GM12873 (cell line): ENCODE results near the gene SLC12A7.

Experiments
- TF ChIP-seq, protein P1 (sequence below): IDR thresholded peaks from 2 replicates; pipeline ENCODE4 v1.5.1; 2012; ENCODE audit warnings: low read depth, mild to moderate bottlenecking, moderate library complexity, low read length, control low read depth; ENCODE audit not compliant: insufficient read depth; ENCODE audit errors: missing control alignments

SLC12A7 gene

GRCh38 chr5:1093361-1093760 is 18.5 kb downstream of the SLC12A7 start:
- TF ChIP-seq, protein P1, sequence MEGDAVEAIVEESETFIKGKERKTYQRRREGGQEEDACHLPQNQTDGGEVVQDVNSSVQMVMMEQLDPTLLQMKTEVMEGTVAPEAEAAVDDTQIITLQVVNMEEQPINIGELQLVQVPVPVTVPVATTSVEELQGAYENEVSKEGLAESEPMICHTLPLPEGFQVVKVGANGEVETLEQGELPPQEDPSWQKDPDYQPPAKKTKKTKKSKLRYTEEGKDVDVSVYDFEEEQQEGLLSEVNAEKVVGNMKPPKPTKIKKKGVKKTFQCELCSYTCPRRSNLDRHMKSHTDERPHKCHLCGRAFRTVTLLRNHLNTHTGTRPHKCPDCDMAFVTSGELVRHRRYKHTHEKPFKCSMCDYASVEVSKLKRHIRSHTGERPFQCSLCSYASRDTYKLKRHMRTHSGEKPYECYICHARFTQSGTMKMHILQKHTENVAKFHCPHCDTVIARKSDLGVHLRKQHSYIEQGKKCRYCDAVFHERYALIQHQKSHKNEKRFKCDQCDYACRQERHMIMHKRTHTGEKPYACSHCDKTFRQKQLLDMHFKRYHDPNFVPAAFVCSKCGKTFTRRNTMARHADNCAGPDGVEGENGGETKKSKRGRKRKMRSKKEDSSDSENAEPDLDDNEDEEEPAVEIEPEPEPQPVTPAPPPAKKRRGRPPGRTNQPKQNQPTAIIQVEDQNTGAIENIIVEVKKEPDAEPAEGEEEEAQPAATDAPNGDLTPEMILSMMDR = no peak

DNA sequence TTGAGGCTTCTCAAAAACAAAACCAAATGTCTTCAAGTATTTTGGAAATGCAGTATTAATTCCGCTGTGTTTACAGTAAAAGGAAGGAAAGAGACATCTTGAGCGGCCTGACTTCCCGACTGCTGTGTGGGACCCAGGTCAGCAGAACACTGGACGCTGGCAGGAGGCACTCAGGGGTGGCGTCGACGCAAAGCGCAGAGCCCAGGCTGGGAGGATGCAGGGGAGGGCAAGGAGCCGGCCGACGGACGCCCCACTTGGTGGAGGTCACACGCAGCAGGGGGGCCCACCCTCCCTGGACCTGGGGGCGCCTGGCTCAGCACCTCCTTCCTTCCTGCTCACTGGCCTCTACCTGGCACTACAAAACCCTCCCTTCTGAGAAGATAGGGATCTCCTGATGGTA is 19.7 kb downstream of the SLC12A7 start:
- TF ChIP-seq, protein P1 = no peak

- TF ChIP-seq, protein P1 = no peak
Measured at GRCh38 chr5:1091632-1092031, 20.2 kb downstream of the SLC12A7 start.

DNA sequence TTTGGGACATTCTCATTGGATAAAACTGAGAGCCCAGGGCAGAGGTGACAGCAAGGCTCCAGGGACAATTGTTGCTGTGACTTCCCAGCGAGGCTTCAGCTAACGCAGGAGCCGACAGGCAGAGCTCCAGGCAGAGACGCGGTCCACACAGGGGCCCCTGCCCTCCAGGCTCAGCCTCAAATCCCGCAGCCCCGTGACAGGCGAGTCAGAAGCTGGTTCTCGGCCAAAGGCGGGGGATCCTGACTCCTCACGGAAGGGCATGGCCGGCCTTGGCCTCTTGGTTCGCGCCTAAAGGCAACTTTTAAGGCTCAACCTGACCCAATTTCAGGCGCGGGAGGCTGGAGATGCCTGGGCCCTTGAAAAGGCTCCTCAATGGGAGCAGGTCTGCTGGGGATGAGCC is 21.3 kb downstream of the SLC12A7 start:
- TF ChIP-seq, protein P1 = no peak

DNA sequence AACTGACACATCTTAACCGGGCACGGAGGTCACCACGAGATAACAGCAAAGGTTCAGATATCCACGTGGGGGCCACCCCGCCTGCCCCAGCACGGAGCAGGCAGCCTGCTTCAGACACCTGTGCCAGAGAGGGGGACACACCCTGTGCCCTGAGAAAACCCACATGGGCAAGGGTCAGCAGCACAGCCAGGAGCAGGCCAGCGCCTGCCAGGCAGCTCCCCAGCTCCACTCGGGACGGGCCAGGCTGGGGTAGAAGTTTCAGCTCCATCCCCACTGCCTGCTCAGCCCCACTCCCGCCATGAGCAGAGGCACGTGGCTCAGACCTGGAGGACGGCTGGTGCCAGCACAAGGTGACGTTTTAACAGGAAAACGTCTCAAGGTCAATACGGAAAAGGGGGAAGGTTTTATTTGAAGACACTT is 22.2 kb downstream of the SLC12A7 start:
- TF ChIP-seq, protein P1 = no peak

- TF ChIP-seq, protein P1 = no peak
Measured at GRCh38 chr5:1089146-1089545, 22.7 kb downstream of the SLC12A7 start.

DNA sequence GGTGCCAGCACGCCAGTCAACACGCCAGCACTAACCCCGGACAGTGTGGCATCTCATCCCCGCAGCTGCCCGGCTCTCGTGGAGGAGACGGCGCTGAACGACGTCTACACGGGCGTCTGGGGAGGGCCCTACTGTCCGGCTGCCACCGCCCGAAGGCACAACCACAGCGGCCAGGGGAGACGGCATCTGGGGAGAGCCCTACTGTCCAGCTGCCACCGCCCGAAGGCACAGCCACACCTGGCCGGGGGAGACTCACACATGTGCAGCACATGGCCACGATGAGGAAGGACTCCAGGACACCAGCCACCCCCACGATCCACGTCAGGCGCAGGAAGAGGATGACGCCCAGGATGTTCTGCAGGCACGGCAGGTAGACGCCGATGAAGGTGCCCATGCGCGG is 23.1 kb downstream of the SLC12A7 start:
- TF ChIP-seq, protein P1 = no peak

- TF ChIP-seq, protein P1 = no peak
Measured at GRCh38 chr5:1088031-1088430, 23.8 kb downstream of the SLC12A7 start.
